Prostate gland (tissue), 2 donors: Measurements from ENCODE around the gene HTR3D.

Experiments used
- POLR2A ChIP-seq: fragments of 450-650 bp; IDR thresholded peaks from one replicate; pipeline ENCODE4 v1.6.1; 2016; ENCODE audit warnings: antibody characterized with exemption, mild to moderate bottlenecking
- TF ChIP-seq, protein P1 (sequence below), 4 experiments: fragments of 200-600 bp in 2 of 4; fragments of 450-650 bp in 2 of 4; sonication (generic) in 2 of 4; IDR thresholded peaks; 1 replicate in 3 of 4; 2 replicates in 1 of 4; pipeline ENCODE4 v1.5.1; 2016 to 2019; ENCODE audit warnings: antibody characterized with exemption in 4 of 4, mild to moderate bottlenecking in 2 of 4, moderate library complexity in 2 of 4

DNA sequence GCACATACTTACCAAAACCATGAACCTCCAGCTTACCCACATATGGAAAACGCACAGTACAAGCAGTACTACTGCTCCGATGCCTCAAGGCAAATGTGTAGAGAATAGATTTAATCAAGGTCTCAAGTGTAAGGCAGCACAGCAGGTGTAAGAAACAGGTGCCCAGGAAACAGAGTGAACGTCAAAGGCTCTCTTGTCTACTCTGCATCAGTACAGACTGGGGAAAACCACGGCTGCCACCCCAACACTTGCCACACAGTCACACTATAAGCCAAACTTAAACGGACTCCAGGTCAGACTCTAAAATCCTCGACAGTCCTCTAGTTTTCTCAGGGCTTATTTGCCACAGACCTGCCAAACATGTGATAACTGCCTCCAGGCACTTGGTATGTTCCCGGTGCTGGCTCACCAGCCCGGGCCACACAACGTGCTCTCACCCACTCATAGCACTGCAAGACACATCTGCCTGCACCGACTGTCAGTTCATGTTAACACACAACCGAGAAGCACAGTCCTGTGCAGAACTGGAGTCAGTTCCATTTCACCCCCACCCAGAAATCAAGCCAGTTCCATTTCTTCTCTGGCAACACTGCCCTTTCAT is 44.4 kb upstream of the HTR3D start:
- TF ChIP-seq, protein P1, sequence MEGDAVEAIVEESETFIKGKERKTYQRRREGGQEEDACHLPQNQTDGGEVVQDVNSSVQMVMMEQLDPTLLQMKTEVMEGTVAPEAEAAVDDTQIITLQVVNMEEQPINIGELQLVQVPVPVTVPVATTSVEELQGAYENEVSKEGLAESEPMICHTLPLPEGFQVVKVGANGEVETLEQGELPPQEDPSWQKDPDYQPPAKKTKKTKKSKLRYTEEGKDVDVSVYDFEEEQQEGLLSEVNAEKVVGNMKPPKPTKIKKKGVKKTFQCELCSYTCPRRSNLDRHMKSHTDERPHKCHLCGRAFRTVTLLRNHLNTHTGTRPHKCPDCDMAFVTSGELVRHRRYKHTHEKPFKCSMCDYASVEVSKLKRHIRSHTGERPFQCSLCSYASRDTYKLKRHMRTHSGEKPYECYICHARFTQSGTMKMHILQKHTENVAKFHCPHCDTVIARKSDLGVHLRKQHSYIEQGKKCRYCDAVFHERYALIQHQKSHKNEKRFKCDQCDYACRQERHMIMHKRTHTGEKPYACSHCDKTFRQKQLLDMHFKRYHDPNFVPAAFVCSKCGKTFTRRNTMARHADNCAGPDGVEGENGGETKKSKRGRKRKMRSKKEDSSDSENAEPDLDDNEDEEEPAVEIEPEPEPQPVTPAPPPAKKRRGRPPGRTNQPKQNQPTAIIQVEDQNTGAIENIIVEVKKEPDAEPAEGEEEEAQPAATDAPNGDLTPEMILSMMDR (IDR thresholded peaks at IDR 0.05): no peak
- no peak for TF ChIP-seq POLR2A
